M059J (cell line): ENCODE results near the gene FN3KRP. TPM values are rescaled to one million over a fixed set of nuclear protein-coding genes. Genes with fewer than 3 reads are reported as not detected.

Source experiments
- DNase-seq: peaks from one replicate; pipeline ENCODE4 v3.0.0-alpha.2; 2012; ENCODE audit warnings: low read depth
- total RNA-seq: library from RNA; depleted of rRNA; stranded (reverse); fragments of >200 nt; shearing (Covaris generic); gene quantifications from 2 replicates; pipeline ENCODE4 v1.2.3, GENCODE V29; 2014

Gene FN3KRP
- total RNA-seq, 1 experiment from 2014 or later = 32.8 TPM

GRCh38 chr17:82687375-82687861 is 29.1 kb upstream of the FN3KRP start:
- DNase-seq = peak; percentile 46

- DNase-seq = no peak
These were observed 28.6 kb upstream of the FN3KRP start for GRCh38 chr17:82687871-82688270.

GRCh38 chr17:82689077-82689476 is 27.4 kb upstream of the FN3KRP start:
- DNase-seq = no peak

GRCh38 chr17:82690786-82691489 is 25.6 kb upstream of the FN3KRP start:
- DNase-seq = no peak

- DNase-seq = no peak
These were observed 24.8 kb upstream of the FN3KRP start for GRCh38 chr17:82691714-82692113.

GRCh38 chr17:82692268-82692667 is 24.2 kb upstream of the FN3KRP start:
- DNase-seq = no peak

- no peak for DNase-seq
These were observed 23.2 kb upstream of the FN3KRP start for GRCh38 chr17:82693168-82693867.

GRCh38 chr17:82694647-82695046 is 21.9 kb upstream of the FN3KRP start:
- no peak for DNase-seq

GRCh38 chr17:82696259-82696658 is 20.2 kb upstream of the FN3KRP start:
- no peak for DNase-seq

GRCh38 chr17:82696916-82697807 is 19.3 kb upstream of the FN3KRP start:
- DNase-seq = no peak

- no peak for DNase-seq
These were observed 18.8 kb upstream of the FN3KRP start for GRCh38 chr17:82697808-82698064.

- DNase-seq = peak; percentile 96
These were observed 18.2 kb upstream of the FN3KRP start, which contains the start of gene RAB40B for GRCh38 chr17:82698065-82698973. TSS of gene RAB40B (minus strand) at chr17:82698698. CDS start at chr17:82698596, 102 bp downstream.

- no peak for DNase-seq
These were observed 17.5 kb upstream of the FN3KRP start for GRCh38 chr17:82698974-82699442.

- DNase-seq = no peak
These were observed 17.0 kb upstream of the FN3KRP start for GRCh38 chr17:82699551-82699950.

GRCh38 chr17:82702231-82702927 is 14.1 kb upstream of the FN3KRP start:
- DNase-seq = no peak

- no peak for DNase-seq
These were observed 13.3 kb upstream of the FN3KRP start for GRCh38 chr17:82703036-82703745.

- no peak for DNase-seq
These were observed 12.3 kb upstream of the FN3KRP start for GRCh38 chr17:82703935-82704865.

GRCh38 chr17:82704886-82705285 is 11.6 kb upstream of the FN3KRP start:
- no peak for DNase-seq

- no peak for DNase-seq
These were observed 10.8 kb upstream of the FN3KRP start for GRCh38 chr17:82705756-82706155.
